Measurements from ENCODE around the gene LMO1. TPM values are rescaled to one million over a fixed set of nuclear protein-coding genes. Genes with fewer than 3 reads are reported as not detected.

Gene LMO1
- polyA plus RNA-seq, 1 donor from 2014 or later = not detected

DNA sequence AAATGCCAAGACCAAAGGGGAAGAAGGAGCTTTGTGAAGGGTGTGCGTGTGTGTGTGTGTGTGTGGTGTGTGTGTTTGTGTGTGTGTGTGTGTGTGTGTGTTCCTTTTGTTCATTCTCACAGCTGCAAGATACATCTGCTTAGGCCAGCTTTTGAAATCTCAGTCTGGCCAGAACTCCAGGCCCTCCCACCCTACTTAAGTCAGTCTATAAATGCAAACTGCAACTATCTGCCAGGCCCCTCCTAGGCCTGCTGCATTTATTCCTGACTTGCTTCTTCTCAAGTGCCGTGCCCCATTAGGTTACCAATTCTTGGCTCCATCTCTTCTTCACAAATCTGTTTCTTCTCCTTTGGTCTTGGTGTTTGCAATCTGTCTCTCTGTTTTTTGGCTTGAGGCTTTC is 73.2 kb downstream of the LMO1 start:
- H3K4me3 Mint-ChIP-seq = no peak overlapping the region
- peaks cover 0 to 4% (median 0%) of the 10 kb centered on the region in 3 donors for H3K4me1 Mint-ChIP-seq
- H3K27me3 Mint-ChIP-seq = peaks cover 6% of the 10 kb centered on the region
- H3K9me3 Mint-ChIP-seq = no peaks in the 10 kb centered on the region
- H3K27ac Mint-ChIP-seq = no peak overlapping the region
- peaks cover 1% of the 10 kb centered on the region for H3K36me3 Mint-ChIP-seq

DNA sequence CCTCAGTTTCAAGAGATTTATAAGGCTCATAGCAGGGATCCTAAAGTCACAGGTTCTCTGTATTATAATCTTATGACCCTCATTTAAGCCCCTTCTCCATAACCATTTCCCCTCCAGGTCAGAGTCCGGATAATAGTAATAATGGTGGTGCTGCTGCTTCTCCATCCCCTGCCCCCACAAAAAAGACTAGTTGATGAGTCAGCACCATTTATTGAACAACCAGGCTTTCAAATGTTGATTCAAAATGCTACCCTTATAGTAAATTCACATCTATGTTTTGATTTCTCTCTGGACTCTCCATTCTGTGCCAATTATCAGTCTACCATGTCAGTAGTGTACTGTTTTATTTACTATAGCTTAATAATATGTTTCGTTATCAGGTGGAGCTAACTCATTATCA is 77.2 kb downstream of the LMO1 start:
- Mint-ChIP-seq H3K9me3 (no peaks in the 10 kb centered on the region), H3K4me1 (peaks cover 0 to 2% (median 0%) of the 10 kb centered on the region in 3 donors), H3K4me3 (no peak overlapping the region), H3K27ac (no peak overlapping the region), H3K27me3 (peaks cover 8% of the 10 kb centered on the region), H3K36me3 (peaks cover 1% of the 10 kb centered on the region)

DNA sequence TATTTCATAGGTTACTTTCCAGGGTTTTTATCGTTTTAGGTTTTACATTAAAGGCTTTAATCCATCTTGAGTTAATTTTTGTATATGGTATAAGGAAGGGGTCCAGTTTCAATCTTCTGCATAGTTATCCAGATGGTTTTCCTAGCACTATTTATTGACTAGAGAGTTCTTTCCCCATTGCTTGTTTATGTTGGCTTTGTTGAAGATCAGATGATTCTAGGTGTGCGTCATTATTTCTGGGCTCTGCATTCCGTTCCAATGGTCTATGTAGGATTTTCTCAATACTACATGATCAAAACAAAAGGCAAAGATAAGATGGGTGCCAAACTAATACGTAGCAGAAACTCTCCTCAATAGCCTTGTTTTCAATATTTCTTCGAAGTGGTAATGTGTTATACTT is 80.6 kb downstream of the LMO1 start:
- no peak overlapping the region for H3K4me3 Mint-ChIP-seq
- no peaks in the 10 kb centered on the region for H3K9me3 Mint-ChIP-seq
- H3K4me1 Mint-ChIP-seq = peaks cover 0 to 2% (median 0%) of the 10 kb centered on the region in 3 donors
- no peak overlapping the region for H3K27ac Mint-ChIP-seq
- H3K36me3 Mint-ChIP-seq = peaks cover 1% of the 10 kb centered on the region
- H3K27me3 Mint-ChIP-seq = peaks cover 12% of the 10 kb centered on the region

DNA sequence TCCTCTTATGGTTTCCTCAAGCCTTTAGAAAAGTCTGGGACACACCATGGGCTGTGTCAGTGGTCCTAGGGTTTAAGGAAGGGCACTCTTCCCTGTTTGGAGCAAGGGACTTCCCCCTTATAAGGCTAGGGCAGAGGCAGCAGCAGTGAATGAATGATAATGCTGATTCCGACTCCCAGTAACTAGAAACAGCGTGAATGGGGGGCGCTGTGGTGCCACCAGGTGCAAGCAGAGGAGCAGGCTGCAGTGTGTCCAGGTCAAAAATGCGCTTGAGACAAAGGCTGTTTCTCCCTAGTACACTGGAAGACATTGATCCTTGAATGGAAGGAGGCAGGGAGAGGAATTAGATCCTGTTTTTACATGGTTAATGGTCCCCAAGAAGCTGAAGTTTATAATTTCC is 83.2 kb downstream of the LMO1 start:
- Mint-ChIP-seq H3K36me3 (no peaks in the 10 kb centered on the region), H3K27ac (no peak overlapping the region), H3K27me3 (peaks cover 11% of the 10 kb centered on the region), H3K4me1 (no peaks in the 10 kb centered on the region), H3K4me3 (no peak overlapping the region), H3K9me3 (peaks cover 0 to 1% (median 0%) of the 10 kb centered on the region in 3 donors)

DNA sequence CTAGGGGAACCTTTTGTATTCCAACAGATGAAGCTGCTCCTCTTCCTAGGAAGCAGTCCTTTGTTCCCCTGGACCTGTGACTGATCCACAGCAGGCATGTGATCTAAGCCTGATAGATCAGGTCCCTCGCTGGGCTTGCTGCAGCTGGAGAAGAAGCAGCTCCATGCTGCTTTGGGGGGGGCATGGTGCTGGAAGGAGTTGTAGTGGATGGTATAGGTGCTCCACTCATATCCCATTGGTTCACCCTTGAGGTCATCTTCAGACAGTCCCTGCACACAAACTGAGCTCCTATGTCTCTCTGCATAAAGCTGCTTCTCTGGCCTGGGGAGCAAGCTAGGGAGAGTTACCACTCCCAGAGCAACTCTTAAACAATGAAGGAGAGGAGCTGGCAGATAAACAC is 85.4 kb downstream of the LMO1 start:
- Mint-ChIP-seq H3K9me3 (peaks cover 0 to 1% (median 0%) of the 10 kb centered on the region in 3 donors), H3K4me3 (no peak overlapping the region), H3K4me1 (no peaks in the 10 kb centered on the region), H3K27me3 (peaks cover 11% of the 10 kb centered on the region), H3K27ac (no peak overlapping the region), H3K36me3 (no peaks in the 10 kb centered on the region)

DNA sequence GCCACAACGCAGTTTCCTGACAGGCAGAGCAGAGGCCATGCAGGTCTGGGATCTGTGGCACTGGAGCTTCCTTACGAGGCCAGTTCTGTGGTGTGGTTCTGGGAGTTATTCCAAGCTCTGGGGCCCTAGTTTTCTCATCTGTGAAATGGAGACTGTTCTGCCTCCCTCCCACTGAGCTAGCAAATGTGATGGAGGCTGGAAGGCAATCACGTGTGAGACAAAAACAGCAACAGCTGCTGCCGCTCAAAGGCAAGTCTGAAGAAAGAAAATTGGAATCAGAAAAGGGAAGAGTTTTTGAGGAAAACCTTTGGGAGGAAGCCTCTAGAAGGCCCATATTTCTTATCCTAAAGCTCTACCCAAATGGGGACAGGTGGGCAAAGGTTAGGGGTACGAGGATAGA is 86.5 kb downstream of the LMO1 start:
- H3K27me3 Mint-ChIP-seq = peaks cover 10% of the 10 kb centered on the region

More for the DNA sequence above, 86.5 kb downstream of the LMO1 start:
- Mint-ChIP-seq H3K4me3 (no peak overlapping the region), H3K27ac (no peak overlapping the region), H3K4me1 (no peaks in the 10 kb centered on the region), H3K9me3 (peaks cover 0 to 1% (median 0%) of the 10 kb centered on the region in 3 donors), H3K36me3 (no peaks in the 10 kb centered on the region)

Other genes with a start within 250 kb of the LMO1 start
- not detected for gene TUB, start 182.7 kb downstream of the LMO1 start, polyA plus RNA-seq
- gene RIC3, start 94.9 kb downstream of the LMO1 start, polyA plus RNA-seq = 5.5 TPM

Data from IgD-negative memory B cell (primary cell).